GM04504 (cell line): Measurements from ENCODE around the gene MPZ.
"Not testable (repeated sequence)": the region's sequence is repeated elsewhere in the genome, so short reads cannot be mapped to it uniquely, and the experiment has no call there.

Source experiments
- DNase-seq: peaks from one replicate; pipeline ENCODE4 v3.0.0-alpha.2; 2012; ENCODE audit warnings: low read depth

Gene MPZ

GRCh38 chr1:161255302-161255701 is 54.5 kb downstream of the MPZ start:
- DNase-seq: not testable (repeated sequence)
